Activated T-cell treated with anti-CD3 and anti-CD28 coated beads for 4 hours (primary cell): ENCODE measurements around the gene SPEN.
"Not testable (repeated sequence)": the region's sequence is repeated elsewhere in the genome, so short reads cannot be mapped to it uniquely, and the experiment has no call there.

Experiments
- DNase-seq: peaks from one replicate; pipeline ENCODE4 v3.0.0-alpha.2; 2020

The SPEN gene

GRCh38 chr1:15847100-15847892, at the start of gene SPEN:
TSS of gene SPEN (plus strand) at chr1:15847707. CDS start at chr1:15848068, 361 bp downstream.
- peak; percentile 91 for DNase-seq

DNA sequence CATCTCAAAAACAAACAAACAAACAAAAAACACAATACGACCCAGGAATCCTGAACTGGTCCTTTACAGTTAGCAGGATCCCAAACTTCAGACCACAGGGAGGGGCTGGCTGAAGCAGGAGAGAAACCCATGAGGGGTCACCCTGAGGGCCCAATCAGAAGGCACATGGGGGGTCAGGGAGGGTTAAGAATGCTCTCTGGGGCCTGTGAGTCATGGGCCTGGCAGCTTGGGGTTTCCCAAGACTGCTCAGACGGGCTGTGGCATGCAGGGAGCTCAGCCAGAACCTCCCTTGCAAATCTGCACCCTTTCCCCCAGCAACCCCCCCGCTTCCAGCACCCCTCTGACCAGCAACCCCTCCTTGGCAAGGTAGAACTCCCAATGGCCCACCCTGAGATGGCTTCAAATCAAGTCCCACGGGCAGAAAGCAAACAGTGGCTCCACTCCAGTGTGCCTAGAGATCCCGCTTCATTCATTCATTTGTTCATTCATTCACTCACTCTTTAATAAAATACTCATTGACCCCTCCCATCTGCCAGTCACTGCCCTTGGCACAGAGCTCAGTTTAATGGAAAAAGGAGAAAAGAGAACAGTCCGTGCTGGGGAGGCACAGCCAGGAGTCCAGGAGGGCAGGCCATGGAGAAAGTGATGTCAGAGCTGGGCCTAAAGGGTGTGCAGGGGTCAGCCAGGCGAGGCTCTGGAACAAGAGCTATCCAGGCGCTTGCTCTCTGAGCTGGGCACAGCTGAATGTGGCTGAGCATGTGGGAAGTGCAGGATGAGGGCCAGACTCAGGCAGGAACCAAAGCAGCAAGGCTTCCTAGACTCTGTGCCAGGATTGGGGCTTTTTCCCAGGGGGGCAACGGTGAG, 48.3 kb upstream of the SPEN start:
- no peak for DNase-seq

DNA sequence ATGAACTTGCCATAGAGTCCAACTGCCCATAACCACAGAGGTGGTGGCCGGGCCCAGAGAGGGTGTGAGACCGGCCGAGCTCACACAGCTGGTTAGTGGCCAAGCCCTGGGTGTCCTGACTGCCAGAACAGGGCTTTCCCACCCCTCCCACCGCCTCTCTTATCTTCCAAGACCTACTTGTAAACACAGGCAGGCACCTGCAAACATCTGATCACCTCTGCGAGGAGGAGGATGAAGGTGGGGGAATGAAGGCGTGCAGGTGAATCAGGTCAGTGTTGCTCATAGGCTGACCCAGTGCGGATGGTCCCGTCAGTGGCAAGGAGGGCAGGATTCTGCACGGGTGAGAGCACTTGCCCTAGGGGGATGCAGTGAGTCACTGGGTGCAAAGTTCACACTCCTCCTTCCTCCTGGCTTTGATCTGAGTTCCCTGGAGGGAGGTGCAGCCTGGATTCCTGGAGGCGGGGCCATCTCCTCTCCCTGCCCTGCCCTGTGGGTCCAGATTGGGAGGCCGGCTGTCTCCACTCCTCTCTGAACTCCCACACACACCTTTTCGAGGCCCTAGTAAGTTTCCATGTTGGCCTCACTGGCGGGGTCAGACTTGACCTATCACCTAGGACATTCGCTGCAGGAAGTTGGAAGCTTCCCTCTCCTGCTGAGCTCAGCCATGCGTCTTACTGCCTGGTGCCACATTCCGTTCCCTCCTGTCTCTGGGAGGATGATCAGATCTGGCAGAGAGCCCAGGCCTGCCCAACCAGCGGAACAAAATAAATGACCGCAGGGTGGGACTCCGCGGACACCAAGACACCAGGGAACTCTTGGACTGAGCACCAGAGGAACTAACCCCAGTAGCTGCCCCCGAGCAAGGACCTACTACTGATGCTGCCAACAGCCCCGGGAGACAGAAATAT, 47.3 kb upstream of the SPEN start:
- DNase-seq, result no peak

DNA sequence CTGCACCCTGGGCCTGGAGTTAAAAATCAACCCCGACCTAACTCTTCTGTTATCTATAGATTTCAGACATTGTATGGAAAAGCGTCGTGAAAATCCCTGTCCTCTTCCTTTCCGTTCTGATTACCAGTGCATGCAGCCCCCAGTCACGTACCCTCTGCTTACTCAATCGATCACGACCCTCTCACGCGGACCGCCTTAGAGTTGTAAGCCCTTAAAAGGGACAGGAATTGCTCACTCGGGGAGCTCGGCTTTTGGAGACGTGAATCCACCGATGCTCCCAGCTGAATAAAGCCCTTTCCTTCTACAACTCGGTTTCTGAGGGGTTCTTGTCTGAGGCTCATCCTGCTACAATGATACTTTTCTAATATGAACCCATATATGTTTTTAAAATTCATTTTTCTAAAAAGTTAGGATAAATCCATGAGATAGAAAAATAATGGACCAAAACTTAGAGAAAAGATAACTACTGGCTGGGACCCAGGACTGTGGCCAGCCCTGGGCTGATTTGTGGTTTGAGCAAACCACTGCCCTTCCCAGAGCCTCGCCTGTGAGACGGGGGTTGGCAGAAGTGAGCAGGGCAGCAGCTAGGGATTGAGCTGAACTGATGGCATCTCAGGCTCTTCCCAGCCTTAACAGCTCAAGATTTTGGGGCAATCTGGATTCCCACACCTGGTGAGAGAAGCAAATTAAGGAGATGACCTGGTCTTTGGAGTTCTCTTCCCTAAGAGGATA, 45.1 kb upstream of the SPEN start:
- DNase-seq, result no peak

GRCh38 chr1:15803380-15803779, 44.1 kb upstream of the SPEN start:
- DNase-seq, result no peak

DNA sequence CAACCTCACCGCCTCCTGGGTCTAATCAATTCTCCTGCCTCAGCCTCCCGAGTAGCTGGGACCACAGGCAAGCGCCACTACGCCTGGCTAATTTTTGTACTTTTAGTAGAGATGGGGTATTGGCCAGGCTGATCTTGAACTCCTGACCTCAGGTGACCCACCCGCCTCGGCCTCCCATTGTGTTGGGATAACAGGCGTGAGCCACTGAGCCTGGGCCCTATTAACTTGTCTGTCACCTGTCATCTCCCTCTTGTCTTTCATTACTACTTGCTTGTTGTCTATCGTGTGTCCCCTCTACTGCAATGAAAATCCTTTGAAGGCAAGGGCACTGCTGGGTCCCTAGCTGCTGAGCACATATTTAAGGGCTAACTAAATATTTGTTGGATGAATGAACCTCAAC, 43.4 kb upstream of the SPEN start:
- DNase-seq, result no peak

GRCh38 chr1:15807121-15807520, 40.4 kb upstream of the SPEN start:
- DNase-seq, result no peak

- DNase-seq, result not testable (repeated sequence)
These were observed 40.0 kb upstream of the SPEN start, which contains the start of gene UQCRHL for GRCh38 chr1:15807549-15807948. TSS of gene UQCRHL (minus strand) at chr1:15807649. CDS start at chr1:15807649, 0 bp downstream.

DNA sequence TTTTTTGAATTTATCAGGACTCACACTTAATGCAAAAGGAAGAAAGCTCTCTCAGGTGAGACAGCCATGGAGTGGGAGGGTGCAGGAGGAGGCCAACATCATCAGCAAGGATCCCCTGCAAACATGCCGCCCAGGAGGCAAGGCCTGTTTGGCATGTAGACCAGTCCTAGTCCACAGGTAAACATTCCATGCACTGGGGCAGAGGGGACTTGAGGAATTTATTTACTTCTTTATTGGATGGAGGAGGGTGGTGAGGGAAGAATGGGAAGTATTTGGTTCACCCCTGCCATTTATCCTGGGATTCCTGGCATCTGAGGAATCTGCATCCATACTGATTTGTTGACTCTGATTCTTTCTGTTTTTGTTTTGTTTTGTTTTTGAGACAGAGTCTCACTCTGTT, 38.6 kb upstream of the SPEN start:
- DNase-seq, result no peak

DNA sequence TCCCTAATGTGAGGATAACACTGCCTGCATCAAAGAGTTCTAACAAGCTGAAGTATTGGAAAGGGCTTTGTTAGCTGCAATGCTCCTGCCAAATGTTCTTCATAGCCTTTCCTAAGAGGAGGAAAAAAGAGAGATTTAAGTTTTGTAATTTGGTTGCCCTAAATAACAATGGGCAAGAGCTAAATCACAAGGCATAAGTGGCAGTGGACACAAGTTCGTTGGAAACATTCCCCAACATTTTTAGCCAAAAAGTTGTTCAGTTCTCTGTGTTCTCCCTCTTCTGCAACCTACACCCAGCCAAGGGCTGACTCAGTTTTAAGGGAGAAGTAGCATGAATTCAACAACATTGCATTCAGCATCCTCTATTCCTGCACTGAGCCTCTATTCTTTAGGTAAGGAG, 37.4 kb upstream of the SPEN start:
- no peak for DNase-seq

DNA sequence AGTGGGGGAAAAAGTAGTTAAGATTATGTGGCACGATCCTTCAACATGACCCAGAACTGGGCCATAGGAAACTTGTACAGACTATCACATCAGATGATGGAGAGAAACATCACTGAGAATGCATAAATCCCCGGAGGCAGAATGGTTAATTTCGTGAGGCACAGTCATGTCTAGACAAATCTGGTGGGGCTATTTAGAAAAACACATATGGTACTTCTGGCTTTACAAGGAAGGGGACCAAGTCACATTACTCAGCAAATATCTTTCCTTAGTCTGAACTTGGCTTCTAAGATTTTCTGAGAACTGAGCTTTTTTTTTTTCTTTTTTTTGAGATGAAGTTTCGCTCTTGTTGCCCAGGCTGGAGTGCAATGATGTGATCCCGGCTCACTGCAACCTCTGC, 30.8 kb upstream of the SPEN start:
- DNase-seq, result no peak

DNA sequence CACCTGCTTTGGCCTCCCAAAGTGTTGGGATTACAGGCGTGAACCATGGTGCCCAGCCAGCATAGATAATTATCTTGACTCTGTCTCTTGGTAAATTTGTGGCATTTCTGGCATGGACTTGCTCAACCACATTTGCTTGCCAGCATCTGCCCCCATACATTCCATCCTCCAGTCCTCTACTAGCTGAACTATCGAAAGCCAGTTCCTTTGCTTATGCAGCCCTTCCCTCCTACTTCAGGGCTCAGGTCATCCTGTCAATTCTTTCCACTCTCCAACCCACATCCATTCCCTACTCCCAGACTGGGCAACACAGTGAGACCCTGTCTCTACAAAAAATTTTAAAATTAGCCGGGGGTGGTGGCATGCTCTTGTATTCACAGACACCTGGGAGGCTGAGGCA, 27.0 kb upstream of the SPEN start:
- no peak for DNase-seq

- DNase-seq, result no peak
These were observed 21.7 kb upstream of the SPEN start for GRCh38 chr1:15825800-15826199.

GRCh38 chr1:15826810-15827507, 20.5 kb upstream of the SPEN start:
- no peak for DNase-seq

GRCh38 chr1:15827567-15827966, 19.9 kb upstream of the SPEN start:
- DNase-seq, result not testable (repeated sequence)

- DNase-seq, result not testable (repeated sequence)
These were observed 18.6 kb upstream of the SPEN start for GRCh38 chr1:15828931-15829330.

DNA sequence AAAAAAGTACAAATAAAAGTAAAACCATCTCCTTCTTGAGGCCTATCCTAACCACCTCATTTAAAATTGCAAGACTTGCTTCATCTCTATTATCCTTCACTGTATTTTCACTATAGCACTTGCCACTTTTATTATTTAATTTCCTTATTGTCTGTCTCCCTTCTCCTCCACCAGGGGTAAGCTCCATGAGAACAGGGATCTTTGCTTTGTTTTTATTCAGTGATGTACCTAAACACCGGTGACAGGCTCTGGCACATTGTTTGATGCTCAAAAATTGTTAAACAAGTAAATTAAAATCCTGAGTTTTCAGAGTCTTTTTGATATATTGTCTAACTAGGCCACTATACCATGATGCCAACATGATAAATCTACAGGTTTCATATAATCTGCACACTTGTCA, 17.2 kb upstream of the SPEN start:
- no peak for DNase-seq

DNA sequence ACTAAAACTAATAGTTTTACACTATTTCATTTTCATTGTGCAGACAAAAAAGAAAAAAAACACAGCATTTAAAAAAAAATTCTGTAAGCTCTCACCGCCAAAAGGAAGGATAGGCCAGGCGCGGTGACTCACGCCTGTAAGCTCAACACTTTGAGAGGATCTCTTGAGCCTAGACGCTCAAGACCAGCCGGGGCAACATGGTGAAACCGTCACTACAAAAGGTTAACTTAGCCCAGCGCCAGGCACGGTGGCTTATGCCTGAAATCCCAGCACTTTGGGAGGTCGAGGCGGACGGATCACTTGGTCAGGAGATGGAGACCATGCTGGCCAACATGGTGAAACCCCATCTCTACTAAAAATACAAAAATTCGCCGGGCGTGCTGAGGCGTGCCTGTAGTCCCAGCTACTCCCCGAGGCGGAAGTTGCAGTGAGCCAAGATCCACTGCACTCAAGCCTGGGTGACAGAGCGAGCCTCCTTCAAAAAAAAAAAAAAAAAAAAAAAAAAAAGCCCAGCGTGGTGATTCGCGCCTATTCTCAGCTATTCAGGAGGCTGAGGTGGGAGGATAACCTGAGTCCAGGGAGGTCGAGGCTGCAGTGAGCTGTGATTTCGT, 14.3 kb upstream of the SPEN start:
- peak; percentile 38 for DNase-seq

GRCh38 chr1:15833842-15834405, 13.6 kb upstream of the SPEN start:
- DNase-seq, result no peak

DNA sequence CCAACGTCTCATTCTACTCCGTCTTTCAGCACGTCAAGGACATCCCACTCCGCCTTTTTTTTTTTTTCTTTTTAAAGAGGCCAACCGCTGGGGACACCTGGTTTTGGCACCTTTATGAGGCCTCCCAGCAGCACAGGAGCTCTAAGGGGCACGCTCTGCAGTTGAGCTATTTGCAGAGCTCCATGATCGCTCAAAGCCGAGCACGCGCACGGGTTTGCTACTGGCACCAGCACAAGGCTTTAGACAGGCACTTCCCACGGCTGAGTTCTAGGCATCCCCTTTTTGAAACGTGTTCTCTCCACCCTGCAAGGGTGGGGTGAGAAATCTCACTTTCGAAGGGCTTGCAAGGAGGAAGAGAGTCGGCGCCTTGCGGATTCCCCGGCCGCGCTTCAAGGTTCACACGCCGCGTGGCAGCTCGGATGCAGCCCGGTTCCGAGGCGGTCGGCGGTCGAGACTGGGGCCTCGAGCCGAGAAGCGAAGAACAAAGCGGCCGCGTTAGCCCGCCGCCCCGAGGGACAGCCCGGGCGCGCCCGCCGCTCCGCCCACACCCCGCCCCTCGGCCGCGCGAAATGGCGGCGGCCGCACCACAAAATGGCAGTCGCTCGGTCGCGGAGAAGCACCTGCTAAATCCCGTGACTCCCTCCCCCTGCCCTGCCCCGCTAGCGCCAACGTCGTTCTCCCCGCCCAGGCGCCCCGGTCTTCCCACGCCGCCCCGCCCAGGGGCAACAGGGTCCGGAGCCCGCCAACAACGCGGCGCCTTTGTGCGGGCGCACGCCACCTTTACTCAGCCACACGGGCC, 12.9 kb upstream of the SPEN start:
- peak; percentile 83 for DNase-seq
